ENCODE measurements around the gene BRI3.

BRI3 gene

DNA sequence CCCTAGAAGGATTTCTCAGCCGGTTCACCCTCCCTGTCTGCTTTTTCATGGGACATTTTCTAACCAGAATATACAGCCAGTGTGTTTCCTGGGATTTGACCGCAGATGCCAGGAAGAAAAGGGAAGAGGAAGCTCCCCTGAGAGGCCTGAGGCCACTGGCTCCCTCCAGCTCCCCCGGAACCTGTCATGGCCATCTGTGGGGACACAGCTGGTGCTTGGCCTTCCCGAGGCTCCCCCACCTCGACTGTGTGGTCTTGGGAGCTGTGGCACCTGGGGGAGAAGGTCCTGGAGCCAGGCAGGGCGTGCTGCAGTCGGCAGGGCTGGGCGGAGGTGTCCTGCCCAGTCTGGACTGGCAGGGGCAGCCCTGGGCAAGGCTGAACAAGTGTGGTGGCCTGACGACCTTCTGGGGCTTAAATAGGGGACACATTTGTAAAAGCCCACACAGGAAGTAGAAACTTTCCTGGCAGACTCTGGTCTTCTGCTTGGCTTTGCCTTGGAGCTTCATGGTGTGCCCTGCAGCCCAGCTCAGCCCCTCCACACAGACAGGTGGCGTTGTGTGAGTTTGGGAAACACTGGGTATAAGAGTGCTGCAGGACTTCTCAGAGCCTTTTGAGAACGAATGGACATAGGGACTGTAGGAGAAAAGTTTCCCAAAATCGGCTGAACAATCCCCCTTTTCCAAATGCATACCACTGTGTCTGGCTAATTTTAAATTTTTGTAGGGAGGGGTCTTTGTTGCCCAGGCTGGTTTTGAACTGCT is 6.8 kb downstream of the BRI3 start:
- DNase-seq, result no peak

DNA sequence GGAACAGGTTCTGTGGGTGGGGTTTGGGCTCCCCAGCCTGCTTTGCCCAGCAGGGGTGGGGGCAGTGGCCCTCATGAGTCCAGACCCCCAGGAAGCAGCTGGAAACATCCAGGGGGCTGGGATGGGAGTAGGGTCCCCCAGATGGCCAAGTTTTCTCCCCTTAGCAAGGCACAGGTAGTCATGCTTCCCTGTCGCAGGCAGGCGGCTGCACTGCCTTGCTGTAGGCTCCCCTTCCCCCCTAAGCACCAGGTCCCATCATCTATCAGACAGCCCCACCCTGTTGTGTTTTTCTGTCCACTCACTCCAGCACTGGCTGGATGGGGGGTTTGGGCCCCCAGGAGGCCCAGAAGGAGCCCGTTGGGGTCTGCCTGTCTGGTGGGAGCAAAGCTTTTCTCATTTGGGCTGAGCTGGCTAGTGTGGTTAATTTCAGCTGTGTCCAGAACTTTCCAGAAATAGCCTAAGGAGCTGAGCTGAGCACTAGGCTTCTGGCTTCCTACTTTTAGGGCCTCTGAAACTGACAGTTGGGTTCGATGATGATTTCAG is 7.9 kb downstream of the BRI3 start:
- DNase-seq, result no peak

DNA sequence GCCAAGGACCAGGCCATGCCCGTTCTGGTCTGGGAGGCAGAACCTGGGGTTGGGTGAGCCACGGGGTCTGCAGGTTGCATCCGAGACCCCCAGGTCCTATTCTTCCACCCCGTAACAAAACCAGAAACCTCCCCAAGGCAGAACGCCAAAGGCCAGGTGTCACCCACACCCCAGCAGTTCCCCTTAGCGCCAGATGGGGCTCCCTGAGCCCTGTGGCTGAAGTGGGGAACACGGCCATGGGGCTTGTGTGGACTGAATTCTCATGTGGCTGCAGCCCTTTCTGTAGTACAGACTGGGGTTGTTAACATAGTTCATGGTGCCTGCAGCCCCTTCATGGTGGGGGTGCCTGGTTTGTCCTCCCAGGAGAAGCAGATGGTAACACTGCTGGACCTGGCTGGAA is 10.2 kb downstream of the BRI3 start:
- DNase-seq, result no peak

DNA sequence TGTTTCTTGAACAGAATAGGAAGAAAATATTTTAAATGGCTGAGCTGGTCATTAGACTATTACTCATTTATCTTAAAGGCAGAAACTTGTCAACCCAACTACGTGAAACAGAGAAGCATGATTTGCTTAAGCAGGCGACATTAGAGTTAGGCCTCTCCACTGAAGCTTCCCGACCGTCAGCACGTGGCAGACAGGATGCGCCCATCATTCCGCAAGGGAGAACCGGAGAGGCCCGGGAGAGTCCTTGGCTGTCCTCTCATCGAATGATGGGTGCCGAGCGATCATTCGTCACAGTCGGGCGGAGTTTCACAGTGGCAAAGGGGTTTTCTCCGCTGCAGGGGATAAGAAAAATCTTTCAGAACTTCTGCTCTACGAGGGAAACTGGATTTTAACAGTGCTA is 11.8 kb downstream of the BRI3 start:
- no peak for DNase-seq

DNA sequence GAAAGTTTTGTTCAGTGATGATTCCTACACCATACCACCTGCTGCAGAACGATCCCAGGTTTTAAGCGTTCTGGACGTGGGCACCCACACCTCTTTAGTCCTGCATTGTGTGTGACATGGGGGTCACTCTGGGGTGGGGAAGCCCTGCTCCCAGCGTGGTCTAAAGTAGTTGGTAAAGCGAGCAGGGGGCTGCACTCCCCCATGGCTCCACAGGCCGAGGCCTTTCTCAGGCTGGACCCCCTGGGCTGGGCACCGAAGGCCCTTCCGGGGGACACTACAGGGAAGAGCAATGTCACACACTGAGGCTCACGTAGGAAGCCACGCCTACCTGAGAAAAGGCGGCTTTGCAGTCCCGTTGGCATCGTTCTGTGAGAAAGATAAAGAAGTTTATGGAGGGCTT is 12.3 kb downstream of the BRI3 start:
- DNase-seq, result no peak

DNA sequence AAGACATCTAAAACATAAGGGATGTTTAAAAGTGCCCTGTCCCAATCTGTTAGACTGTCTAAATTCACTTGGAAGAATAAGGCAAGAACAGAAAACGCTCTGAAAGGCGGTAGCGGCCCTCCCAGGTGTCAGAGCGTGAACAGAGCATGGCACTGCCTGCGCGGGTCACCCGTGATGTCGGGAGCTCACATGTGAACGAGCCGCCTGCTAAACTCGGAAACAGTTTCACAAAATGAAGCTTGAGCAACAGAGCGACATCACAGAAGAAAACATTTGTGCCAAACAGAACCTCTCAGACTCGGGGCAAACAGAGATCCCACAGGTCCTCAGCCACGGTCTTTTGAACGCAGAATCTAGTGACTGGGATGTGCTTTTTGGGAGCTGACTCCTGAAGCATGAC is 12.8 kb downstream of the BRI3 start:
- DNase-seq, result no peak

DNA sequence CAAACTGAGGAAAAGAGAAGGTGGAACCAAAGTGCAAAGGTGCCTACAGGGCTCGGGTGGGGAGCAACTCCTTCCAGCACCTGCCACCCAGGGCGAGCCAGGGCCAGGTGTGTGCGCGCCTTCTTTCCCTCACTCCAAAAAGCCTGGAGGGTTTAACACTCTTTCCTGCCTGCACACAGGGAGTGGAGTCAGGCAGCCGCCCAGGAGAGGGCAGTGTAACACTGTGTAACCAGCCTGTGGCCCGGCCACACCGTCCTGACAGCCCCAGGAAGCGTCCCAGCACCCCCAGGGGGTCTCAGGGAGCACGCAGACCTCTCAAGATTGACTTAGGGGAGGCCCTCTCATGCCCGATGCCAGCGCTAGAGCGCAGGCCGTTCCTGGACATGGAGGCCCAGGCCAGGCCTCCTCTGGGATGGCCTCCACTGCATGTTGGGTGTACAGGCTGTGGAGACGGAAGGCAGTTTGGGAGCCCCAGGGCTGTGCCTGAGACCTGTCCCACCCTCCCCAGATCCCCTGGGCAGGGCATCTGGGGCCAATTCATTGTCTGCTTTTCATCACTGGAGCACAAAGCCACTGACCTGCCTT is 13.4 kb downstream of the BRI3 start:
- DNase-seq, result peak; percentile 9 to 57

DNA sequence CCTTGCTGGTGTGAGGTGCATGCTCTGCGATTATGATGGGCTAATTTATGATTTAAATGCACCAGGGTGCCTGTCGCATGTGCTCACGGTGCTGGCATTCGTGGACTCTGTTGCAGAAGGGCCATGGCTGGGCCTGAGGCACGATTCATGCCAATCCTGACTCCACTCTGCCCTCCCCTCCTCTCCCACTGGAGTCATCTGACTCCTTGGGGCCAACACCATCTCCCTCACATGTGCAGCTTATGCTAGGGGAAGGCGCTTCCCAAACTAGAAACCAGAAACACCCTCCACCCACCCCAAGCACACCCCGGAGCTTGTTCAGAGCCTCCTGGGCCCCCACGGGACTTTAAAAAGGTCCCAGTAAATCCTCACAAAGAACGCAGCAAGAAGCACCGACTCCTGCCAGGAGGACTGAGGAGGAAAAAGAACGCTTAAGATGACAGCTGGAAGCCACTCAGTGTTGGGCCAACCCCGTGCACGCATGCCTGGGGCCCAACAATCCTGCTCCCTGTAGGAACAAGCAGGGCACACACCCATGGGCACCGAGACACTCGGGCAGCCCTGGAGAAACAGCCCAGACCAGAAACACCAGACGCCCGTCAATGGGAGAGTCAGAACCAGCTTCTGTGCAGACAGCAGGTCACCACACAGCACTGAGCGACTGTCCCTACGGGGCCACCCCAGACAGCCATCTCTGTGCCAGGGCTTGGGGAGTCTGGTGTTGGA is 14.1 kb downstream of the BRI3 start:
- no peak for DNase-seq

DNA sequence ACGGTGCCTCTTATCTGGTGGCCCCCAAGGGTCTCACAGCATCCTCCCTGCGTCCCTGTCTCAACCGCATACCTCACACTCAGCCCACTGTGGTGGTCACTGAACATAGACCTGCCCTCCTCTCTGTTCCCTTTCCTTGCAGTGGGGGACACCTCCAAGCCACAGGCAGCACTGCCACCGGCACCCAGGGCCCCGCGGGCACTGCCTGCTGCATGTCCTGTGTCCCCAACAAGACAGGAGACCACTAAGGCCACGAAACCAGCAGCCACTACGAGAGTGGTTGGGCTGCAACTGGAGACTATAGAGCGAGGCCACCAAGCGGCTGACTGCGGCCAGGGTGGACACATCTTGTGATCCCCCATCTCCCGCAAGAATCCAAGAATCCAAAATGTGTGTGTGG is 15.3 kb downstream of the BRI3 start:
- DNase-seq, result no peak

DNA sequence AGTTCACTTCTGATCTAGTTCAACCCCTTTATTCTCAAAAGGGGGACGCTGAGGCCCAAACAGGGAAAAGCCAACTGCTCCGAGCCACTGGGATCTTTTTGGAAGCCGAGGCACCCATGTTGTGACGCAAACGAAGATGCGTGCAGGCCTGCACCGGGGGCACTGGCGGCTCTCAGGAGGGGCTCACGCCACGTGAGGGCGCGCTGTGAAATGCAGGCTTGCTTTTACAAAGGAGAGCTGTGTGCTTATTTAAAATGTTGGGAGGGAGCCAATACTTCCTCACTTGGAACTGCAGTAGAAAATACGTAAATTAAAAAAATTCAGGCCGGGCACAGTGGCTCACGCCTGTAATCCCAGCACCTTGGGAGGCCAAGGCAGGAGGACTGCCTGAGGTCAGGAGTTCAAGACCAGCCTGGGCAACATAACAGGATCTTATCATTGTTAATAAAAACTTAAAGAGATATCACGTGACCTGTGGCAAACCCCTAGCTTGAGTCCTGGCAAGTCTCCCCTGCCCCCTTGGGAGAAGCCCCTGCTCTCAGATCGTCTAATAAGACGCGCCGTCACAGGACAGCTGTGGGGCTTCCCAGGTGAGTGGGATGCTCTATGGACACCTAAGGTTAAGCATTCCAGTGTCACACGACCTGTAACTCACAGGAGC is 16.3 kb downstream of the BRI3 start:
- no peak for DNase-seq

DNA sequence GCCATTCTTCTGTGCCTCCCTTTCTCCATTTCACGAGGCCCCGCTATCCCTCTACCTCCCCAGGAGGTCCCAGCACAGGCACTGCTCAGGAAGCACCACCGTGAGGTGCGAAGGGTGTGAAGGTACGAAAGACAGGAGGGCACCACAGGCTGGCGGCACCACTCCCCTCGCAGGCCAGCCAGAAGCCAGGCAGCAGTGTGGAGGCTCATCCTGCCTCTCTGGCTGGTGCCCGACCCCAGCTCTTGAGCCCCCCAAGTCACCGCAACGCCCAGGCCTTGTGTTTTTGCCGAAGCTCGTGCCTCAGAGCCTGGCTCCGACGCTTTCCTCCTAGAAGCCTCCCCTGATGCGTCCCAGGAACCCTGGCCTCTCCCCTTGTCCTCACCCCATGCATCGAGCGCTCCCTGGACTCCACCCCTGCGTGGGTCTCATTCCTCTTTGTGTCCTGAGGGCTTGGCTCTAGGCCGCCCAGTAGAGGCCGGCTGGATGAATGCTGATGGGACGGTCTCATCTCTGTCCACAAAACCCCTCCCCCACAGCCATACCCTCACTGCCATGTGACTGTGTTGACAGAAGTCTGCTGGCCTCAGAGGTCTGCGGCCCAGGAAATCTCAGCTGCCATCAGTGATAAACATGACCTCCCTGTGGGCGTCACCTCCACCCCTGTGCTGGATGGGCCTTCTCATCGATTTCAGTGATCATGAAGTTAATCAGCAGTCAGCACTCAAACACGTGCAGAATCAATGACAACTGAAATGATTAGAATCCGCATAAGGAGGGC is 19.3 kb downstream of the BRI3 start:
- DNase-seq, result no peak

DNA sequence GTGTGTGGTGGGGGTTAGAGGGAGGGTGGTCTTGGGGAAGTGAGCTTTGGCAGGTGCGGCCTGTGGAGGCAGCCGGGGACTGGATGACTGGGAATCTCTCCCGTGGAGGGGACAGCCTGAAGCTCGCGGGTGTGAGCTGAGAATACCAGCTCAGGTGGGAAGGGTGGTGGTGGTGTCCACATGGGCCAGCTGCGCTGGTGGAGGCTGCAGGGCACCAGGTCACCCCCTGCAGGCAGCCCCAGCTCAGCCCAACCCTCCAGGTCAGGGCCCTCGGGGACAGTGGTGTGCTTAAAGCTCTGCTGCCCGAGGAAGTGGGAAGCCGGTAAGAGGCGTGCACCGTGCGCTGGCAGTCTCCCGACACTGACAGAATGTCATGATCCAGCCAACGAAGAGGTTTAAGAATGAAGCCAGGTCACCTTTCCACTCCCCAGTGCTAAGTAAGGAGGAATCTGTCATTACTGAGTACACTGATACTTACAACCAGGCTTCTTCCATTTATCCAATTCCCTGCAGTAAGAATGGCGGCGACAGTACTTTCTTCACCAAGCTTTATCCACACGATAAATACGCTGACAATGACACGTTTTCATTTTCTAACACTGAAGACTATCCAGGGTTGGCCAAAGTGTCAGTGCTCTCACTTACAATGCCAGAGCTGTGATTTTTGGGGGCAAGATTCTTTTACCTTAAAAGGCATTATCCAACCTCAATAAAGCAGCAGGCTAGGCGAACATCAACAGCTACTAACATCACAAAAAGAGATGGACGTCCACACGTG is 20.4 kb downstream of the BRI3 start:
- no peak for DNase-seq

DNA sequence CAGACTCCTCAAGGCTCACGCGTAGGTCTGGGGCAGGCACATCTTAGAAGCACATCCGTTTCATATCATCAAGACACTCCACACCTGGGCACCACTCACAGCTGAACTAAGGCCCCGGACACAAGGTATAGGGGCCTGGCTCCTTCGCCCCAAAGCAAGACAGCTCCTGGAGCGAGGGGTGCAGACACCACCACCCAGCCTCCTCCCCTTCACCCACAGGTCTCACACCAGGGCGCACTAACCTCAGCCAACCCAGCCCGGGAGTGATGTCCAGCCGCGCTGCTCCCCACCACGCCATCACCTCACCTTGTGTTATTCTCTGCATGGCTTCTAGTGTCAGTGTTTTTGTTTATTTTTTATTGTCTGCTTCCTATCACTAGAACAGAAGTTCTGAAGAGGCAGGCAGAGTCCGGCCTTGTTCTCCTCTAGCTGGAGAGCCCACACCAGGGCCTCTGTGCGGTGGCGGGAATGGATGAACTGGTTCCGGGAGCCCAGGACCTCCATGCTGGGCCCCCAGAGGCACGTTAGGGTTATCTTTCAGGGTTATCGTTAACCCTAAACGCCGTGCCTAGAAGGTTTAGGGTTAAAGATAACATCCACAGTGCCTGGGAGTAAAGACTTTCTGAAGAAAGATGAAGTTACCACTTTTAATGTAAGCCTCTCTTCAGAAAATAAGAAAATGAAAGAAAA is 21.8 kb downstream of the BRI3 start:
- DNase-seq, result no peak

DNA sequence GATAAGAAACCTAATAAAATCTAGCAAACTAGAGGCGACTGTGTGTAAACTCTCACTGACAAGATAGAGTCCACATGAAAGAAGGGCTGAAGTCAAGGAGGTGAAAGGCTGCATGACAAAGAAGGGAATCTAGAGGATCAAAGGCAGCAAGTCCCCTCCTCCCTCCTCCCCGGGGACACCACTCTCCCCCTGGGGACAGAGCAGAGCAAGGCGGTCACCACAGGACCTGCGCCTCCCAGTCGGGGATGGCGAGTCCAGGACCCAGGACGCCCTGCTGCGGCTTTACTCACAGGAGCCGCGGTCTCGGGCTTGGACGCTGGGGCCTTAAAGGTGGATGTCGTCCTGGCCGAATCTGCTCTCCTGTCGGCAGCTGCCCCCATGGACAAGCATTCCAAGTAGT is 22.4 kb downstream of the BRI3 start:
- no peak for DNase-seq

DNA sequence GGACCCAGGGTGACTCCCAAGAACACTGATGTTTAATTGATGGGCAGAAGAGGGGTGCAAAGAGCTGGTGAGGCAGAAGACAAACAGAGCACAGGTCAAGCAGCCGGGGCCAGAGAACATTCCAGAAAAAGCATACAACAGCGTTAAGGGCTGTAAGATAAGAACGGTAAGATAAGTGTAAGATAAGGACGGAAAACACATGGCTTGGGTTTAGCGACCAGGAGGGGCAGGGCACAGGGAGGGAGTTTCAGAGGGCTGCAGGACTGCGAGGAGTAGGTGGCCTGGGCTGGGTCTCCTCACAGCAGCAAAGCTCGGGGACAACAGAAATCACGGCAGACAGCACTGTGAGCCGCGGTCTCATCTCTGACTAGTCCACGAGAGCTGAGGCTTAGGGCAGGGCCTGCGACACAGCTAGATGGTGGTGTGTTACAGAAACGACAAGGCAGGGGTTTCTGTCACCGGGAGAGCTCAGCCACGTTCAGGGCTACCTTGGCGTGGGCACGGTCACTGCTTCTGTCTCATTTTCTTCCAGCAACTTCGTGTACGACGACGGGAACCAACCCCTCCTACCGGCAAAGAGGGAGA is 24.6 kb downstream of the BRI3 start:
- DNase-seq, result no peak

DNA sequence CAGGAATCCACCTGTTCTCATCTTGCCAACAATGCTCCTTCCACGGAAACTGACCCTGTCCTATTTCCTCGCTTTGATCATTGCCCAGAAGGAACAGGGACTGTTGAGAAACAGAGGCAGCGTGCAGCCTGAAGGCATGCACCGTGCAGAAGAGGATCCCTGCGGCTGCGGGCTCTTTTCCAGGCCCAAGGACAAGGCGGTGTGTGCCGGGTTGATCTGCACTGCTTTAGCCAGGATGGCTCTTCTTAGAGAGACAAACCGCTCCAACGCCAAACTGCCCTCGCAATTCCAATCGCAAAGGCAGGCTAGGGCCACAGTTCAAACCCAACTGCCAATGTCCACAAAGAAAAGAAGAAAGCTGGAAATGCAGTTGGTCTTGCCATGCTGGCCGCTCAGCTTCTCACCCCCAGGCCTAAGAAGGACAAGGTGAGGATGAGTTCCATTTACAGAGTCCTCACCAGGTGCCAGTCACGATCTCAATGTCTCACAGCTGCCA is 26.5 kb downstream of the BRI3 start:
- DNase-seq, result no peak

DNA sequence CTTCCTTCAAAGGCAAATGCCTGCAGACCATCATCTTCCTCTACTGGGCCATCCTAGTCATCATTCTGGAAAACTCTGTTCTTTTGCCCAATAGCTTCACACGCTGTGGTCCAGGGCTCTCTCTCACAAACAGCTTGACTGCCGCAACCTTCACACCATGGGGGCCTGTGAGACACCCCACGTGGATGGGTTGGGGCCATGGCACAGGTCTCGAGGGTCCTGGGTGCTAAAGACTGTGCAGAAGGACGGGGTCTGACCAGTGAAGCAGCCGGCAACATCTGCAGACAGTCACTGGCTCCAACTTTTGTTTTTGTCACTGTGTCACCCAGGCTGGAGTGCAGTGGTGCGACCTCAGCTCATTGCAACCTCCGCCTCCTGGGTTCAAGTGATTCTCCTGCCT is 28.1 kb downstream of the BRI3 start:
- DNase-seq, result no peak

DNA sequence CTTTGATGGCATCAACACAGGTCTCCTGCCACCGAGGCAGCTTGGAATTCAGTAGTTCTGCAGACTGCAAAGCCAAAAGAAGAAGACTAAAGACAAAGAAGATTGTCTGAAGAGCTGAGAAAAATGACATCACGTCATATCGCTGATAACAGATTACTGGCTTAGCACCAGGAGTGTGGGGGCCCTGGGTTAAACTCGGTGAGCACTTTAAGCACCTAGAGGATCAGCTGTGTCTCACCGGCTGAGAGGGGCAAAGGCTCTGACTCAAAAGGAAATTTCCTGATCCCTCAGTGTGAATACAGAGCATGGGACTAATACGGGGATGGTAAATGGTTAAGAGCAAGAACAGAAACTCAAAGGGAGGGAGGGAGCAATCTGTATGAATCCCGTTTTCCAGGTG is 30.7 kb downstream of the BRI3 start:
- DNase-seq, result no peak

DNA sequence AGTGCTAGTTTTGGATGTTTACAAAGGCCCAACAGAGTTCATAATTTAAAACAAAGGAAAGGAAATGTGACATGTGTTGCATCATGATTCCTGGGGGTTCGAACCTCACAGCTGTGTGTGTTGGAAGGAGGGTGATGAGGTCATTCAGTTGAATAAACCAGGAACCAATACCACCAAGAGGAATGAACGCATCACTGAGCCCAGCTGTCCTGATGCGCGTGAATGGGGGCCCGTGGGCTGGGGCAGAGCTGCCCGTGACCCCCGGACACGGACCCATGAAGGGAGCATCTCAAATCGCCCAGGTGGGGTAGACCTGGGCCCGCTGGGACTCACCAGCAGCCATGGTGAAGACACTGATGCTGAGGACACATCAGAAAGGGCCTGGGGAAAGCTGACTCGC is 33.0 kb downstream of the BRI3 start:
- no peak for DNase-seq

DNA sequence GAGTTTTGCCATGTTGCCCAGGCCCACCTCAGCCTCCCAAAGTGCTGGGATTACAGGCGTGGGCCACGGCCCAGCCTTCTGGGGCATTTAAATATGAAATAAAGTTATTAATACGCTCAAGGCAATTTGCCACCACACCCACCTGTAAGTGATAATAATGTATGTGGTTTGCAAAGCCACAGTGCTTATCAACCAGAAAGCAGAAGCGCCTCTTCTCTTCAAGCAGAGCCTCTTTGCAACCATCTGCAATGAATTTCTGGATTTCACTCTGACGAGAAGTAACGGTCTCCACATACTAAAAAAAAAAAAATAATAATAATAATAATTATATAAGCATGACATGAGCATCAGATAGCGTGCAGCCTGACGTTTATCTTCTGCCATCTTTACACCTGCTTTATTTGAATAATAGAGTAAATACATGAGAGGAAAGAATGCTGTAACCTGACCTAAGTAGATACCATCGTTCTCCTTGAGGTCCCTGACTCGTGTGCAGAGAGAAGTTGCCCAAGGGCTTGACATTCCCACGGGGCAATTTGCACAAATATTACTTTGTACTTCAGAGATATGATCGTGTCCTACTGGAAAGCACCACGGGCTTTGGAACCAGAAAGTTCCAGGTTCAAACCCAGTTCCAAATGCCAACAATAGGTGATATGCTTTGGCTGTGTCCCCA is 34.0 kb downstream of the BRI3 start:
- no peak for DNase-seq

Measured in NCI-H524 (cell line).